ENCODE data around the gene SDCCAG8. TPM values are rescaled to one million over a fixed set of nuclear protein-coding genes. Genes with fewer than 3 reads are reported as not detected.
"Not testable (repeated sequence)": the region's sequence is repeated elsewhere in the genome, so short reads cannot be mapped to it uniquely, and the experiment has no call there.

Gene SDCCAG8
- total RNA-seq (10 to 100 TPM; 36.9 to 43.5 TPM), polyA plus RNA-seq (10 to 100 TPM; 26.1 to 32.1 (median 29.2) TPM), total RNA-seq (18.4 to 52.1 (median 43.7) reads per million in 6 experiments)

DNA sequence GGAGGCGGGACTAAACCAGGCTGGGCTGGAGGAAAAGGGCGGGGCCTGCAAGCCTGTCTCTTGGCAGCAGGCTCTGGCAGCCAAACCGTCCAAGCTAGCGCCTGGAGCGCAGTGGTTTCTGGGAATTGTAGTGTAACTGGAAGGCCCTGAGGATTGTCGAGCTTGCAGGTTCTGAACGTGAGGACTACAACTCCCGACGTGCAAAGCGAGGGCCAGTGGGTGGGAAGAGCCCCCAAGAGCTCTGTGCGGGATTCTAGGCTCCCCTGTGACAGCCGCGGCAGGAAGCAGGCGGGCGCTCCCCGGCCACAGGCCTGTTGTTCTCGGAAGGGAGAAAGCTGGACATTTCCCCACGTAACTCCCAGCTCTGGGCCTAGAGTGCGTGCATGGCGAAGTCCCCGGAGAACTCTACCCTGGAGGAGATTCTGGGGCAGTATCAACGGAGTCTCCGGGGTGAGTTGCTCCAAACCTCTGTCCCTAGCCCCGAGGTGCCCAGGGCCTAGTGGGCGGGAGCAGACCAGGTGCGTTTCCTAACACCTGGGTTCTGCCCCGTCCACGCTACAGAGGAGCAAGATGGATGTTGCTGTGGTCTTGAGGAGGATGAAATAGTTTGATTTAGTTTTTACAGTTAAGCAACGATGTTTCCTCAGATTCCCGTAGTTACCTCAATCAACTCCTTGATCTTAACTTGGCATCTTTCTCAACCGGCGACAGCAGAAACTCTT lies at the start of gene SDCCAG8:
Gene SDCCAG8 (plus strand): TSS at position 251 of the 722 bp plus-strand sequence. CDS start 133 bp downstream, at position 384.
- peaks cover 16 to 58% (median 44%) of the 10 kb centered on the region in 4 donors for H3K4me1 Mint-ChIP-seq
- peak within 1 kb of the TSS; percentile 98 to 100 (median 99) for H3K4me3 Mint-ChIP-seq
- POLR2A ChIA-PET: interaction anchor here (0.5 to 1.8 kb wide), 11 partner anchors 11 to 1736 kb away, joined by 3 to 12 read pairs (median 5); partner anchors contain the start of genes ADSS2, CATSPERE, CHML and EXO1
- DNase-seq (peak; percentile 80 to 98 (median 94)), ATAC-seq (peak; percentile 76)
- H3K27ac Mint-ChIP-seq: peak within 1 kb of the TSS; percentile 98 to 100 (median 100)
- H3K36me3 Mint-ChIP-seq: peaks cover 0 to 7% (median 0%) of the 10 kb centered on the region in 3 donors
- H3K27me3 Mint-ChIP-seq: no peaks in the 10 kb centered on the region
- no peaks in the 10 kb centered on the region for H3K9me3 Mint-ChIP-seq

DNA sequence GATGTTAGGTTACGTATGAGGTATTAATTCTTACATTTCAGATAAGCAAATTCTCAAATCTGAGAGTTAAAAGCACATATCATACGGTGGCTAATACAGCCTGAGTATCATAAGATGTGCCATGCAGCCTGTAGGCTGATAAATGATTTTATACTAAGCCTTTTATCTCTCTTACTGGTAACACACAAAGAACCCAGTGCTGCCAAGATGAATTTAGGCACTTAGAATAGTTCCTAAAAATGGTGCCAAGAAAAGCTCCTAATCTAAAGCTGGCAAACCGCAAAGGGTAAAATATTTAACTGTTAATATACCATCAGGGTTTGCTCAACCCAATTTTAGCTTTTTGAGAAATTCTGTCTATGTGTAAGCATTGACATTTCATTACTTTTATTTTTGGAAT lies 43.9 kb upstream of the SDCCAG8 start:
- peaks cover 0 to 35% (median 14%) of the 10 kb centered on the region in 3 donors for H3K36me3 Mint-ChIP-seq
- H3K27ac Mint-ChIP-seq, POLR2A ChIA-PET, H3K27me3 Mint-ChIP-seq, ATAC-seq, H3K4me1 Mint-ChIP-seq, H3K9me3 Mint-ChIP-seq, H3K4me3 Mint-ChIP-seq, DNase-seq: not testable (repeated sequence)

DNA sequence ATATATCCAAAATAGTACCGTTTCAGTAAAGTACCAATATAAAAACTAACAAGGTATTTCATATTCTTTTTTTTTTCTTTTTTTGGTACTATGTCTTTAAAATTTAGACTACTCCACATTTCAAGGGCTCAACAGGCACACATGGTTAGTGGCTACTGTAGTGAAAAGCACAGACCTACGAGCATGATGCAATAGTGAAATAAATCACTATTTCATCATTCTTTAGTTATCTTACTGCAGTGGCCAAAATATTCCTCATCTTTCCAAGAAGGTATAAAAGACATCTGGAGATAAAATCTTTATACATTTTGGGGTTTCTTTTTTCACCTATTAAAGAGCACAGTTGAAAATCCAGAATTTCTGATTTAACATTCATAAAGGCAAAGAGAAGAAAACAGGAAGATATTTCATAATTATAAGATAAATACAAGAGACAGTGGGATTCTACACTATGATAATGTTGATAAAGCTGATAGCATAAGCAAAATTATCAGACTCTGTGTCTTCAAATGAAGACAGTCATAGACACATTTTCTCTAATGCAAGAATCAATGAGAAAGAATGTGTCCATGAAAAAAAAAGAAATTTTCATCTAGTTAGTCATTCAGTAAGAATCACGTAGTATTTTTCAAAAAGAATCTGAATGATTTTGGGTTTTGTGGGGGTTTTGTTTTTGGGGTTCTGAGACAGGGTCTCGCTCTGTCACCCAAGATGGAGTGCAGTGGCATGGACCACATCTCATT lies 42.6 kb upstream of the SDCCAG8 start:
- H3K9me3 Mint-ChIP-seq: no peaks in the 10 kb centered on the region
- H3K27me3 Mint-ChIP-seq: no peaks in the 10 kb centered on the region
- no peak overlapping the region for H3K4me3 Mint-ChIP-seq
- DNase-seq: no peak
- no peak for ATAC-seq
- no peak overlapping the region for H3K27ac Mint-ChIP-seq
- POLR2A ChIA-PET: no interaction called here
- peaks cover 0 to 12% (median 3%) of the 10 kb centered on the region in 4 donors for H3K4me1 Mint-ChIP-seq
- H3K36me3 Mint-ChIP-seq: peaks cover 0 to 40% (median 23%) of the 10 kb centered on the region in 3 donors

DNA sequence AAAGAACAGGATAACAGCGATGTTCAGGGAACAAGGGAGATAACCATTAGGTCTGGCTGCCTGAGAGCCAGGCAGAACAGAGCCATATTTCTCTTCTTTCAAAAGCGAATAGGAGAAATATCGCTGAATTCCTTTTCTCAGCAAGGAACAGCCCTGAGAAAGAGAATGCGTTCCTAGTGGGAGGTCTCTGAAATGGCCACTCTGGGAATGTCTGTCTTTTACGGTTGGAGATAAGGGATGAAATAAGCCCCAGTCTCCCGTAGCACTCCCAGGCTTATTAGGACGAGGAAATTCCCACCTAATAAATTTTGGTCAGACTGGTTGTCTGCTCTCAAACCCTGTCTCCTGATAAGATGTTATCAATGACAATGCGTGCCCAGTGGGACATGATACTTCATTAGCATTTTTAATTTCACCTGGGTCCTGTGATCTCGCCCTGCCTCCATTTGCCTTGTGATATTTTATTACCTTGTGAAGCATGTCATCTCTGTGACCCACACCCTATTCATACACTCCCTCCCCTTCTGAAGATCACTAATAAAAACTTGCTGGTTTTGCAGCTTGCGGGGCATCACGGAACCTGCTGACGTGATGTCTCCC lies 40.5 kb upstream of the SDCCAG8 start:
- ATAC-seq, H3K9me3 Mint-ChIP-seq, POLR2A ChIA-PET, DNase-seq, H3K27me3 Mint-ChIP-seq, H3K27ac Mint-ChIP-seq: not testable (repeated sequence)
- peaks cover 0 to 14% (median 6%) of the 10 kb centered on the region in 4 donors for H3K4me1 Mint-ChIP-seq
- H3K36me3 Mint-ChIP-seq: peaks cover 7 to 57% (median 41%) of the 10 kb centered on the region in 3 donors
- peak overlapping the region in 1 of 10 donors; percentile 10 for H3K4me3 Mint-ChIP-seq

DNA sequence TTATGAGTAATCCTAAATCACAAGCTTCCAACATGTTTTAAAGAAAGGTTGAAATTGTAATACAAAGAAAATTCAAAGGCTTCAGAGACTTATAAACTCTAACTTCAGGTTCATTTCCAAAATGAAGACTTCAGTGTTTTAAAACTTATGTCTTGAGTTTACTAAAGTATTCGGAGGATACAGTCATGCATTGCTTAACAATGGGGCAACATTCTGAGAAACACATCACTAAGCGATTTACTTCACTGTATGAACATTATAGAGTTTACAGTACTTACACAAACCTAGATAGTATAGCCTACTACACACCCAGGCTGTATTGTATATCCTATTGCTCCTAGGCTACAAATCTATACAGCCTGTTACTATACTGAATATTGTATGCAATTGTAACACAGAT lies 39.1 kb upstream of the SDCCAG8 start:
- no peaks in the 10 kb centered on the region for H3K27me3 Mint-ChIP-seq
- H3K4me1 Mint-ChIP-seq: peaks cover 0 to 14% (median 6%) of the 10 kb centered on the region in 4 donors
- no peak overlapping the region for H3K4me3 Mint-ChIP-seq
- ATAC-seq: no peak
- no peaks in the 10 kb centered on the region for H3K9me3 Mint-ChIP-seq
- no peak for DNase-seq
- no peak overlapping the region for H3K27ac Mint-ChIP-seq
- H3K36me3 Mint-ChIP-seq: peaks cover 7 to 69% (median 53%) of the 10 kb centered on the region in 3 donors
- POLR2A ChIA-PET: no interaction called here

DNA sequence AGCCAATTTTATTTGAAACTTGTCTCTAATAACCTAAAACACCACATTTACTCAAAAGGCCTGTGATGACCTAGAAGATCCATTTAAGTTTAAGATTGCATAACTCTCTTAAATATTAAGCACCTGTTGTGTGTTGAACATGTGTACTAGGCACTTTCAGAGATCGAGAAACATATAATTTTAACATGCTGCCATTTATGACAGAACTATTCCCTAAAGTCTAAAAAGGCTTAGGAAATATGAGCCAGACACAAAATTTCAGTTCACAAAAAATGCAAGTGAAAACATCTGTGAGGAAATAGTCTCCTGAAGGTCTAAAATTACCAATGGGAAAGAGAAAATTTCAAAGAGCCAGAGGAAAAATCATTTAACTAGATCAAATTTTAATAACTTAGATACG lies 38.5 kb upstream of the SDCCAG8 start:
- no peak overlapping the region for H3K27ac Mint-ChIP-seq
- no peaks in the 10 kb centered on the region for H3K27me3 Mint-ChIP-seq
- H3K36me3 Mint-ChIP-seq: peaks cover 7 to 69% (median 57%) of the 10 kb centered on the region in 3 donors
- no peak overlapping the region for H3K4me3 Mint-ChIP-seq
- peaks cover 0 to 14% (median 6%) of the 10 kb centered on the region in 4 donors for H3K4me1 Mint-ChIP-seq
- ATAC-seq (no peak), DNase-seq (no peak)
- POLR2A ChIA-PET: no interaction called here
- H3K9me3 Mint-ChIP-seq: no peaks in the 10 kb centered on the region

DNA sequence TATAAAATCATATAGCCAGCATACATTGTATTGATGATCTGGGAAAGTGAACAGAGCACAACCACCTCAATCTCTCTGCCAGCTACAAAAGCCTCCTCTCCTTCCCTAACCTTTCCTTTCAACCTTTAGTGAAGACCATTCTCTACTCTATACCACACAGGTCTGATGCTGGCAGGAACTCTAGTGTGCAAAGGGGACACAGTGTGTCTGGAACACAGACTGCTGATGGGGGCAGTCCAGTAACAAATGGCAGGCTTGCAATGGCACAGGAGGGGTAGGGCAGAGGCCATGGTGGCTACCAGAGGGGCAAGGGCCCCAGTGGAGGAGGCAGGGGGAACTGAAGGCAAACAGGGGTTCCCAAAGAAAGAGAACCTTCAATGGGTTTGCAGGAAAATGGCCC lies 37.8 kb upstream of the SDCCAG8 start:
- Mint-ChIP-seq H3K4me3 (no peak overlapping the region), H3K9me3 (no peaks in the 10 kb centered on the region), H3K36me3 (peaks cover 10 to 72% (median 64%) of the 10 kb centered on the region in 3 donors)

DNA sequence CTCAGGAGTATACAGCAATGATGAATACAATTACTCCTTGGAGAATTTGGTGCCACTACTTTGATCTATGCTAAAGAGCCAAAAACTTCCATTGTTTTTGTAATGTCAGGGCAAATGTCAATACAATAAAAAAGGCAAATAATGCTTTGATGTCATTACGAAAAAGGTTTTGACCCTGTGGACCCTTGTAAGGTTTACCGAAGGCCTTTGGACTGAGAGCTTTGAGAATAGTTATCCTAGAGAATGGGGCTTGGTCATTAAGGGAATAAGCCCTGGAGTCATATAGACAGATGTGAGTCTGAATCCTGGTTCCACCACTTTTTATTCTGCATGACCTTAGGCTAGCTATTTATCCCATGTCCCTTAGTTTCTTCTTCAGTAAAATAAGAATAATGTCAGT lies 28.2 kb upstream of the SDCCAG8 start:
- Mint-ChIP-seq H3K36me3 (peaks cover 36 to 59% (median 46%) of the 10 kb centered on the region in 3 donors), H3K4me1 (peaks cover 12 to 21% (median 15%) of the 10 kb centered on the region in 4 donors)

More for the DNA sequence above, 37.8 kb upstream of the SDCCAG8 start:
- H3K4me1 Mint-ChIP-seq: peaks cover 0 to 14% (median 6%) of the 10 kb centered on the region in 4 donors
- POLR2A ChIA-PET: no interaction called here
- ATAC-seq (no peak), DNase-seq (no peak)
- H3K27ac Mint-ChIP-seq: no peak overlapping the region
- H3K27me3 Mint-ChIP-seq: no peaks in the 10 kb centered on the region

DNA sequence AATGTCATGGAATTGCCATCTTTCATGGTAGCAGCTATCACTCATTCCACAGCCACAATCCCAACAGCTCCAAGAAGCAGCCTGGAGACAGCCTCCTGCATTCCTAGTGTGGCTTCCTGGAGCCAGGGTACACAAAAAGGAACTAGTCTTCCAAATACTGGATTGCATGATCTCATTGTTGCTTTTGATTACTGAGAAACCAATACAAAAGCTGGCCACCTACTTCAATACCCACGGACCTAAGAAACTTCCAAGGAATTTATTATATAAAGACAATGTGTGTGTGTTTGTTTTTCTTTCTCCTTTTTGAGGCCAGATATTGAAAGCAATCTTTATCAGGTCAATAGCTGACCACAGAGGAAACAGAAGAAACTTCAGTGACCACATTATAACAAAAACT lies 26.3 kb upstream of the SDCCAG8 start:
- POLR2A ChIA-PET: no interaction called here
- ATAC-seq (no peak), DNase-seq (no peak)
- H3K27ac Mint-ChIP-seq: no peak overlapping the region
- H3K4me1 Mint-ChIP-seq: peaks cover 7 to 21% (median 15%) of the 10 kb centered on the region in 4 donors
- no peak overlapping the region for H3K4me3 Mint-ChIP-seq
- H3K27me3 Mint-ChIP-seq: no peaks in the 10 kb centered on the region
- H3K36me3 Mint-ChIP-seq: peaks cover 32 to 56% (median 33%) of the 10 kb centered on the region in 3 donors
- H3K9me3 Mint-ChIP-seq: peaks cover 9 to 49% (median 29%) of the 10 kb centered on the region in 9 donors

More for the DNA sequence above, 28.2 kb upstream of the SDCCAG8 start:
- H3K4me3 Mint-ChIP-seq: no peak overlapping the region
- DNase-seq (no peak), ATAC-seq (no peak)
- no peak overlapping the region for H3K27ac Mint-ChIP-seq
- POLR2A ChIA-PET: no interaction called here
- H3K9me3 Mint-ChIP-seq: peaks cover 6 to 33% (median 25%) of the 10 kb centered on the region in 9 donors
- no peaks in the 10 kb centered on the region for H3K27me3 Mint-ChIP-seq

DNA sequence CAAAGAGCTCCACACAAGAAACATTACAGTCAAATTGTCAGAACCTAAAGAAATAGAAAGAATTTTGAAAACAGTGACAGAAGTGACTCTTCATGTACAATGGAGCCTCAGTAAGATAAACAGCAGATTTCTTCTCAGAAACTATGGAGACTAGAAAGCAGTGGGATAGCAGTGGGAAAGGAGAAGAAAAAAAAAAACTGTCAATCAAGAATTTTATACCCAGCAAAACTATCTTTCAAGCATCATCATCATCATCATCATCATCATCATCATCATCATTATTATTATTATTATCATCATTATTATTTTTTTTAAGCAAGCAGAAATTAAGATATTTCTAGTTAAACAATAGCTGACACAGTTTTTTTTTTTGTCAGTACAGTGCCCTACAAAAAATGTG lies 24.9 kb upstream of the SDCCAG8 start:
- Mint-ChIP-seq H3K27me3 (no peaks in the 10 kb centered on the region), H3K36me3 (peaks cover 30 to 59% (median 39%) of the 10 kb centered on the region in 3 donors)

DNA sequence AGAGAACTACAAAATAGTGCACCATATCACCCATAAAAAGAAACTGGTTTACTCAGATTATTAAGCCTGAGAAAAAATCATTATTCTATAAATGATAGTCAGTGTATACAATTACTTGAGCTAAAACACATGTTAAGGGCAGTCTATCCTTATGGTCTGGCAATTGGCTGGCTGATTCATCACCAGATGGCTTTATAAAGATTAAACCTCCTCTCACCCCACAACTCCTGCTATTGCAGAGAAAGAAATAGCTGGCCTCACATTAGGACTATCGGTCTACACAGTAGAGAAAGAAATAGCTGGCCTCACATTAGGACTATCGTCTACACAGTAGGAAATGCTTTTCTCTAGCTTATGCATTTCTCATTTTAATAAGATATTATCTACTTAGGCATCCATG lies 21.9 kb upstream of the SDCCAG8 start:
- peaks cover 2 to 18% (median 6%) of the 10 kb centered on the region in 4 donors for H3K4me1 Mint-ChIP-seq
- no peaks in the 10 kb centered on the region for H3K27me3 Mint-ChIP-seq
- POLR2A ChIA-PET: no interaction called here
- peaks cover 43 to 68% (median 45%) of the 10 kb centered on the region in 3 donors for H3K36me3 Mint-ChIP-seq
- H3K27ac Mint-ChIP-seq: no peak overlapping the region
- H3K4me3 Mint-ChIP-seq: no peak overlapping the region
- no peak for DNase-seq
- ATAC-seq: no peak
- H3K9me3 Mint-ChIP-seq: peaks cover 9 to 55% (median 29%) of the 10 kb centered on the region in 9 donors

More for the DNA sequence above, 24.9 kb upstream of the SDCCAG8 start:
- no peak overlapping the region for H3K27ac Mint-ChIP-seq
- H3K4me3 Mint-ChIP-seq: no peak overlapping the region
- POLR2A ChIA-PET: no interaction called here
- peak in 3 of 10 donors; percentile 13 to 35 (median 20) for DNase-seq
- peaks cover 7 to 21% (median 16%) of the 10 kb centered on the region in 4 donors for H3K4me1 Mint-ChIP-seq
- H3K9me3 Mint-ChIP-seq: peaks cover 9 to 55% (median 29%) of the 10 kb centered on the region in 9 donors
- no peak for ATAC-seq

DNA sequence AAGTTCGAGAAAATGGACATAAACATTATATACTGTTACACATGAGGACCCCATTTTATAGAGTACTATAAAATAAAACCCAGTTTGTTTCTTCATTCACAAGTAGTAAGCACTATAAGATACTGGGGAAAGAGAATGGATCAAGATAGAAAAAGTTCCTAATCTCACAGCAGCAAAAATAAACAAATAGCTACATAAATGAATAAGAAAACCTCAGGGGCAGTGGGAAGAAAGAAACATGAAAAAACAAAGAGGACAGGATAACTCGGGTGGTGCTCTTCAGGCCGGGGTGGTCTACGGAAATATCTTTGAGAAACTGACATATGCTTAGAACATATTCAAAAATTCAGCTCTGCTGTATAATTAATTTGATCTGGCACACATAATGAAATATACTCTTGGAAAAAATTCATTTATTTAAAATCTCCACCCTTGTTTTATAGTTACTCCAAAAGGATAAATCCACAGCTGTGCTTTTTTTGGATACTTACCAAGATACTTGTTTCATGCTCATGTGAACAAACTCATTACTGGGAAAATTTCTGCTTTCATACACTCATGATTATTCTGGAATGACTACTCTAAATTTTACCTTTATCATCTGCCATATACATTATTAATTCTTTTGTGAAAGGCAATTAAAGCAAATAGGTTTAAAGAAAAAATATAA lies 20.7 kb upstream of the SDCCAG8 start:
- H3K4me3 Mint-ChIP-seq: no peak overlapping the region
- H3K27me3 Mint-ChIP-seq: no peaks in the 10 kb centered on the region
- POLR2A ChIA-PET: no interaction called here
- peaks cover 43 to 67% (median 45%) of the 10 kb centered on the region in 3 donors for H3K36me3 Mint-ChIP-seq
- H3K27ac Mint-ChIP-seq: peak overlapping the region in 1 of 10 donors; percentile 35
- DNase-seq: no peak
- peaks cover 2 to 9% (median 7%) of the 10 kb centered on the region in 4 donors for H3K4me1 Mint-ChIP-seq
- peaks cover 4 to 52% (median 27%) of the 10 kb centered on the region in 9 donors for H3K9me3 Mint-ChIP-seq
- no peak for ATAC-seq
